Embryonic facial prominence (tissue), 1 donor: ENCODE measurements around the gene HSF5.

Experiments used
- DNase-seq: peaks from one replicate; pipeline ENCODE4 v3.0.0-alpha.2; 2016; ENCODE audit errors: extremely low spot score

The HSF5 gene, protein sequence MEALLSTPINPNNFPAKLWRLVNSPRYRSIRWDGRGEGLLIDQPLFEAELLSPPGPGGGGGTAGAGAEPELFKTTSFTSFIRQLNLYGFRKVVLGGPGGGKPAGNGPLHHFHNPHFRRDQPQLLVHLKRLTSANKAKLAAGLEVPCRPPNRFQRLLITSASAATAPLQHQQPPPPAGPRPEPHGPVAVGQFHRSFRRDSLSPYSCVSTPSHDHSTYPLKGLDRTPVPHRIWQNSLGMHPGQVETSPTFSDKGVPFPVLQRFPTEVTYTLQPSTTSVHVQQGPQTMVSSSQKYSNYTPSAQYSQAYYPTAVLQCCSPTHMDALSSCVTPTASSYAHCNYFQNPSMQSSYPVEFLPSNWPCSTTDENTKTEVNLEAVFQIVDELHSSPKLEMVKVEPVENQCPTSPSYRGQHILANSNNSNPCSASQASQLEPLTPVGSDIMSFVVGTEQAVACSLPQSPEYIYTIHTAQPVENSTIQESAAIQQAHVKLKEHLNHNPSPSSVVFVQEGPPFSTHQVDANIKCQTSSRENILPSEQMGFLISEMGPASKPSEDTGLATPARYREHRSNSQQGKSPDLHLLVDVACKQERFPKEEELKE

DNA sequence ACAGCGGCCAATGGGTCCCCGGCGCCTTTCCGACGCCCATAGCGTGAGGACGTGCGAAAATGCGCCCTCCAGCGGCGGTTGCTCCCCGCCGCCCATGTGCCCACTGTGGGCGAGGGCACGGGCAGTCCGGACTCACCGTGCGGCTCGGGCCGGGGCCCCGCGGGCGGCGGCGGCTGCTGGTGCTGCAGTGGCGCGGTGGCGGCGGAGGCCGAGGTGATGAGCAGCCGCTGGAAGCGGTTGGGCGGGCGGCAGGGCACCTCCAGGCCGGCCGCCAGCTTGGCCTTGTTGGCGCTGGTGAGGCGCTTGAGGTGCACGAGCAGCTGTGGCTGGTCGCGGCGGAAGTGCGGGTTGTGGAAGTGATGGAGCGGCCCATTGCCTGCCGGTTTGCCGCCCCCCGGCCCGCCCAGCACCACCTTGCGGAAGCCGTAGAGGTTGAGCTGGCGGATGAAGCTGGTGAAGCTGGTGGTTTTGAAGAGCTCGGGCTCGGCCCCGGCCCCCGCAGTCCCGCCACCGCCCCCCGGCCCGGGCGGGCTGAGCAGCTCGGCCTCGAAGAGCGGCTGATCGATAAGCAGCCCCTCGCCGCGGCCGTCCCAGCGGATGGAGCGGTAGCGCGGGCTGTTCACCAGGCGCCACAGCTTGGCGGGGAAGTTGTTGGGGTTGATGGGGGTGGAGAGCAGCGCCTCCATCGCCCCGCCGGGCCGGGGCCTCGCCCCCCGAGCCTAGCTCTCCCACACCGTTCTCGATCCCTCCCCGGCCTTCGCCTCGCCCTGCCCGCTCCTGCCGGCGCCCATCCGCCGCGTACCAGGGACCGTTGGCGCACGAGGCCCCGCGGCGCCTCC is at the start of gene HSF5:
Gene HSF5 (minus strand): TSS at position 820 of the 839 bp plus-strand sequence. CDS start 134 bp downstream, at position 686.
- DNase-seq, result no peak

DNA sequence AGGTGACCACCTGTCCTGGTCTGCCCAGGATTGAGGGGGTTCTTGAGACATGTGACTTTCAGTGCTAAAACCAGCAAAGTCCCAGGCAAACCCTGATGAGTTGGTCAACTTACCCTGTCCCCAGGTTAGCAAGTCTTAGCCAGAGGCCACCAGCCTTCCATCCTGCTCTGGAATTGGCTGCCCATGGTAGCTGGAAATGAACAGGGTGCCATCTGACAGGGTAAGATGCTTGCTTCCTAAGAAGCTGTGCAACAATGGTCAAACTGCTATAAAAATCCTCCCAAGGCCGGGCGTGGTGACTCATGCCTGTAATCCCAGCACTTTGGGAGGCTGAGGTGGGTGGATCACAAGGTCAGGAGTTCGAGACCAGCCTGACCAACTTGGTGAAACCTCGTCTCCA is 49.1 kb upstream of the HSF5 start:
- DNase-seq, result no peak

DNA sequence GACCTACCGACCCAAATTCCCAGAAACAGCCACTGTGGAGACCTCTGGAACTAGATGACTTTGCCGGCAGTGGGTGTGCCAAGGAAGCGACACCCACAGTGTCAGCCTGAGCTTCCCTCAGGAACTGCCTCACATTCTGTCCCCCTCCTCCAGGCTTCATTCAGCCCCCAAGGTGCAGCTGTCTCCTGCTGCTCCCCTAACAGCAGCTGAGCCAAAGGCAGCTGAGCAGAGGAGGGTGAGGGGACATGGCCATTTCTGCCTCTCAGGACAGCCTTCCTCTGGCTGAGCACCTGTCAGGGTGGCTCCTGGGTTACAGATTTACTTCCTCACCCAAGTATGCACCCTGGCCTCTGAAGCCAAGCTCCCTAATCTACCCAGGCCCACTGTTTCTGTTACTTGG is 48.3 kb upstream of the HSF5 start:
- no peak for DNase-seq

DNA sequence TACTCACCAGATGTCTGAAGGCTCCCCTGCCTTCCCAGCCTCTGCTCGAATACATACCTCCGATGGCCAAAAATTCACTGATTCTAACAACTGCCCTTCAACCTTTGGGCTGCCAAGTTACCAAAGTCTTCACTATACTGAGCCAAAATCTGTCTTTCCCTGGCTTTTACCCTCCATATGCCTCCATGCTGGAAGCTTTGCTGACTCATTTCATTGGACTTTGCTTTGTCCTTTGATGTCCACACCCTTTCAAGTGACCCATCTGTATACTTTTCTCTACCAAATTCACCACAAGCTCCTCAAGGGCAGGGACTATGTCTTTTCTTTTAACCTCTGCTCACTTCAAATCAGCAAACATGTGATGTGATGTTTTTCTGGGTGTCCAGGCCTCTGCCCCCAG is 47.2 kb upstream of the HSF5 start:
- DNase-seq, result no peak

DNA sequence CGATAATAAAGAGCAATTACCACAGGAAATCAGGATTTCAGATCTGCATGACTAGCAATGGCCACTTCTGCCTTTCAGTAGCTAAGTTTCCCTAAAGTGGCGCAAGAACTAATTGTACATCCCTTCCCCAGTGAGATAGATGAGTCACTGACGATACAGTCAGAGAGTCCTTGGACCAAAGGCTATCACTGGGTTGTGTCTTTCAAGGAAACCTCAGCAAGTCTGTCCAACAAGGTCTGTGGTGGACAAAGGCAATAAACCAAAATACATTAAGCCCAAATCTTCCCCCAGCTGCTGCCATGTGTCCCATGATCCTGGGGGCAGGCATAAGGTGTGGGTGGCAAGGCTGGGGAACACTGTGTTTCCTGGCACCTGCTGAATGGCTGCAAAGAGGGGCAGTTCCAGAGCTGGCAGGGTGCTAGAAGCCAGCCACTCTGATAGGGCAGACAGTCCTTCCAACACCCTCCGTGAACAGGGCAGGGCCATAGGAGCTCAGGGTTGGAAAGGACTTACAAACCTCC is 46.8 kb upstream of the HSF5 start:
- DNase-seq, result no peak

DNA sequence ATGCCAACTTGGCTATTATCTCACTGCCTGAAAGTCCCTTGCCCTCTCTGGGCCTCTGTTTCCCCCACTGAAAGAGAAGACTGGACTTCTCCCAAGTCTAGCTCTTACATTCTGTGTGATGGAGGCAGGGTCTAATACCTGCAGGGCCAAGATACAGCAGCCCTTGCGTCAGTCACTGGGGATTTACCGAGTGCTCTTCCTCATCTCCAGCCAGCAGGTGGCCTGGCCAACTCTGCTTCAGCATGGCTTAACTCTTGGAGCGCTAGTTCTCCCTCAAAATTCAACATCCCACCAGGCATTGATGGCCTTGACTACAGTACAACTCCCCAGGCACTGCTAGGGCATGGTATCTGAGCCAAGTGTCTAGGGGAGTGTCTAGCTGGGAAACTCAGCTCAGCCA is 46.1 kb upstream of the HSF5 start:
- no peak for DNase-seq

DNA sequence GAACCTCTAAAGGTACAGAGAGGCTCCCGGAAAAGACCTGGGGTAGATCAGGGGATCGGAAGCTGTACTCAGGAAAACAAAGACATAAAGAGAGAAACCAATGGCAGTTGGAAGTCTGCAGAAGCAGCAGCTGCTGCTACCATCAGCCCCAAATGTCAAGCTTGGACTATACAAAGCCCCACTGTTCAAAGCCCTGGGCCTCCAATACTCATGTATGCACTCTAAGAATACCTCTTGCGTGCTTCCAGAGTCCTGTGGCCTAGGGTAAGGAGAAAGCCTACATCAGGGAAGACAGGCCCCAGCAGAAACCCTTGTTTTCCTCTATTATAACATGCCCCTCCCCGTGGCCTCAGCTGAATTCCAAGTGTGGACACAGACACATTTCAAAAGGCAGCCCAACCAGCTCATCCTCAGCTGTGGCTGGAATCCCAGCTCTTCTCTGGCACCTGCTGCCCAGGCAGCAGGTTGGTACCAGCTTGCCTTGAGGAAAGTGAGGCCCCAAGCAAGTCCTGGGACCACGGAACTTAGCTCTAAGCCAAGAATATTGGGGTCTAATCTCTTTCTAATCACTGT is 45.5 kb upstream of the HSF5 start:
- no peak for DNase-seq

DNA sequence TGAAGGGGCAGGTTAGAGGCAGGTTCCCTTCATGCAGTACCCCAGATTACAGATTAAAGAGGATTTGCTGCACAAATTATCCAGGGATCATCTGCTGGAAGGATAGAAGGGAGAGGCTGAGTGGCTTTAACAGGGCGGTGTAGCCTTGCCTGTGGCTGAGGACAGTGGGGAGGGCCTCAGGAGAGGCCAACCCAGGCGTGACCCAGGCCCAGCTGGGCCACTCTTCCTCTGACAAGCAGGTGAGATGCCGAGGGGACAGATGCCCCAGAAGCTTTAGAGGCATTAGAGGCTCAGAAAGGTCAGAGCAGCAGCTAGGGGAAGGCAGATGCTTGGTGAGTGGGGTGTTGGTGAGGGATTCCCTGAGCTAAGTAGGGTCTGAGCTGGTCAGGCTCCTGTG is 44.3 kb upstream of the HSF5 start:
- no peak for DNase-seq

DNA sequence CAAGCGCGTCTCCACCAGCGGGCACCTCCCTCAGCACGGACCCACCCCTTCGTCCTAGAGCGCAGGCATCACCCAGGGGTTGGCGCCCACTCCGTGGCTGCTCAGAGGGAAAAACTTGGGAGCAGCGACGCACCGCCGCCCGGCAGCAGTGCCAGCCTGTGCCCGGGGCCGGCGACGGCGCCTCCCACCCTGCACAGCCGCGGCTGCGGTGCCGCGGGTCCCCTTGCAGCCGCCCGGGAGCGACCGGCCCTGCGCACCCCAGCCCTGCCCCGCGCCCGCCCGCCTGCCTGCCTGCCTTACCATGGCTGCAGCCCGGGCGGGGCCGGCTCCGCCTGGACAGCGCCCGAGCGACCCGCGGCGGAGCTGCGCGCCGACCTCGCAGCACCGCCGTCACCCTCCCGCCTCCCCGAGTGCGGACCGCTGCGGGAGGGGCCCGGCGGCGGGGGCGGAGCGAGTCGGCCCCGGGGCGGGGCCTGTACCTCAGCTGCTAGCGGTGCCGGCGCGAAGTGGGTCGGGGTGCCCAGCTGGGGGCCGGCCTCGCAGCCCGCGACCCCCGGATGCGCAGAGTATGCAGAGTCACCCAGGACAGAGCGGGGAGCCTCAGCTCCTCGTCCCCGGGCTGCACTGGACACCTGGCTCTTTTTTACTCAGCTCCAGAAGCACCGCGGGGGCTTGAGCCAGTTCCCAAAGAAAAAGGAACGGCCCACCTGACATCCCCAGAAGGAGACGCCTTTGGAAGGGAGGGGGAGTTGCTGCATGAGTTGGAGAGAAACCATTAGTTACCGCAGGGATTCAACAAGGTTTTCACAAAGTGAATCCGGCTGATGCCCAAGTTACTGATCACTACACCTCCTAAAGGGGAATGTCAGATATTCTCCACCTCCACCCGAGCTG is 43.7 kb upstream of the HSF5 start:
- no peak for DNase-seq

DNA sequence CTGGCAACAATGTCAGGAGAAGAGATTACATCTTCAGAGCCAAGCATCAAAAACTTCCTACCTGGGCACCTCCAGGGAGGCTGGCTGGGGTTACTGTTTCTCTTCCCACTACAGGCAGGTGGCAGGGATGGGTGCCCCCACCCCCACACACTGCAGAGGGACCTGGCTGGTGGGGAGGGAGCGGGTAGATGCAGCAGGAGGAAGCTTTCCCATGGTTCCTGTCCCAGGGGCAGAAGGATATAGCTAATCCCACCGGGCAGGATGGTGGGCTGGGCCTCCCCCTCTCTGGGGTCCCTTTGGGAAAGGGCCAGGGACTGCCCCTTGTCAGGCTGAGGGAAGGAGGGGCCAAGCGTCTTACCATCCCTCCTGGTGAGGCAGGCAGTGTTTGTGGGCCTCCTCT is 42.9 kb upstream of the HSF5 start:
- no peak for DNase-seq

DNA sequence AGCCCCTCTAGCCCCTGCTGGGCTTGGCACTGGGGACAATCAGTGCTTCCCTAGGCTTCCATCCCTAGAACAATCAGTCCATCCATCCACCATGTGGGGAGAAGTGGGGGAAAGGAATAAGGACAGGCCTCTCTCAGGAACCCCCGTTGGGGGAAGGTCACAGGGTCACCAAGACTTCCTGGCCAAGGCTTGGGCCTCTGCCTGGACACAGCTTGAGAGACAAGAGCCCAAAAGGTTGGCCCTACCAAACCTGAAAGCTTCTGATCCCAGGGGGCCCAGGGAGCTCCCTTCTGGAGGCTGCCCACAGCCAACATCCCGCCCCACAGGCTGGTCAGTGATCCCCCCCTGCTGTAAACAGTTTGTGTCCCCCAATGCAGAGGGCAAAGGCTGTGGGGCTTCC is 42.4 kb upstream of the HSF5 start:
- no peak for DNase-seq

DNA sequence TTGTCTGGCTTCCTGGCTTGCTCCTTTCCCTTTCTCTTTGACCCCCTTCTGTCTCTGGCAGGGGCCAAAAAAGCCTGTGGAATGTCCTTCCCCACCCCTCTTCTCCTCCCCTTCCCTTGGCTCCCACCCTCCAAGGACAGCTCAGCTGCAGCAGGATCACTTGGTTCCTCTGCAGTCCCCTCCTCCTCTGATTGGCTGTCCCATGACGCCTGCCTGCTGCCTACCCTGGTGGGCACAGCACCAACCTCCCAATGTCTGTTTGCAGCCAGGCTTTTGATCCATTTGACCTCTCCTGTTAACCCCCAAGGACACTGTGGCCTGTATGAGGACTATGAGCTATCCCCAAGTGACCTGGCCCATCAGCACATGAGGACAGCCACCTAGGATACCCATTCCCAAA is 41.1 kb upstream of the HSF5 start:
- DNase-seq, result no peak

DNA sequence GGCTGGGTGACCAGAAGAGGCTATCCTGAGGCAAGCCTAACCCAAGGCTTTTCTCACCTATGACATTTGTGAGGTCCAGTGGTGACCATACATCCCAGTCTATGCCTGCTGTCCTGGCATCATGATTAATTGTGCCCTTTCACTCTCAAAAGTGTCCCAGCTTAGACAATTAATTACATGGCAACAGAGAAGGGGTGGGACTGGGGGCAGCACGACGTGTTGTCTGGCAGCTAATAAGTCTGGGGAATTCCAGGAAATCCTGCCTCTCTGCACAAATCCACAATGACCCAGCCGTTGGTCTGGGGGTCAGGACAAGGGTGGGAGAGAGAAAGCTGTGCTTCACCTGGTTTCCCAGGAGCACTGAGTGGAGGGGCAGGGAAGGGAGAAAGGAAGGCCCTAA is 40.2 kb upstream of the HSF5 start:
- no peak for DNase-seq

DNA sequence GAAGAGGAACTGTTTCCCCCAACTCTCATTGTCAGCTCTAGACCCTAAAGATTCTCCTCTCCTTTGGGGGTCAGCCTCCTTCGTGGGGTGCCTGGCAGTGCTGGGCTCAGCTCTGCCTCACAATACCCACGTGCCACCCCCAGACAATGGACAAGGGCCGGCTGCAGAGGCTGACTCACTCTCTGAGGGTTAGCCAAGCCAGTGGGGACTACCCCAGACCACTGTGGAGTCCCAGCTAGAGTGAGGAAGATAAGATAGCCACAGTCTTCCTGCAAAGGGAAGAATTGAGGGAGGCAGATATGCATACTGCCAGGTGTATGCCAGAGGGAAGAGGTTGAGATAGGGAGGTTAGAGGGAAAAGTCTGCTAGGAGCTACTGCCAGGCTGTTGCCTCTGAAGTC is 39.7 kb upstream of the HSF5 start:
- no peak for DNase-seq

DNA sequence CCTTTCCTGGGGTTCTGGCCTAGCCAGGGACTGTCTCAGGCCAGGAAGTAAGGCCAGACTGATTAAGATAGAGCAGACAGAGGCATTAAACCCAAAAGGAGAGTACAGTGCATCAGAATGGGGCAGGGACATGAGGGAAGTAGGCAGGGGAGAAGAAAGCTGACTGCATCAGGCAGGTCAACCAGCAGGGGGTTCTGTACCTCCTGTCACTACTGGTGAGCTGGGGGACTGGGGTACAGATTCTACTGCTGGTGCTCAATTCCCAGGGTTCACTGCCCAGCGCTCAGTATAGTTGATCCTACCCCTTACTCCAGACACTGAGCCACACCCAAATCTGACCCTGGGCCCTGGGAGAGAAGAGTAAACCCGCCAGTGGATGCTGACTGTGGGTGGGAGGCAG is 39.1 kb upstream of the HSF5 start:
- no peak for DNase-seq

DNA sequence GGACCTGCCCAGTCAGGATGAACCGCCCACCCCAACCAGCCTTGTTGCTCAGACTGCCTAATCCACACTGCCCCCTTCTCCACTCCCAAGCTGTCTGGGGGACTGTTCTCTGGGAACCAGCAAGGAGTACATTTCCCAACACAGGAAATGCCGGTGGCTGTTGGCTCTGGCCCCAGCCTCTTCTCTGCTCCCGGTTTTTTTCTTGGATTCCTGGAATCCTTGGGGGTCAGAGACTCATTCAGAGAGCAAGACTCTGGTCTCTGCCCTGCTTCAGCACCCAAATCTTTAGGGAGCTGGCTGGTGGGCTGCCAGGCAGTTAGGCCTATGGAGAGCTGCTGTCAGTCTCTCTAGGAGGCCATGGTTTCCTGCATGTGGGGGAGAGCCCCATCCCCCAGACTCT is 37.0 kb upstream of the HSF5 start:
- no peak for DNase-seq

DNA sequence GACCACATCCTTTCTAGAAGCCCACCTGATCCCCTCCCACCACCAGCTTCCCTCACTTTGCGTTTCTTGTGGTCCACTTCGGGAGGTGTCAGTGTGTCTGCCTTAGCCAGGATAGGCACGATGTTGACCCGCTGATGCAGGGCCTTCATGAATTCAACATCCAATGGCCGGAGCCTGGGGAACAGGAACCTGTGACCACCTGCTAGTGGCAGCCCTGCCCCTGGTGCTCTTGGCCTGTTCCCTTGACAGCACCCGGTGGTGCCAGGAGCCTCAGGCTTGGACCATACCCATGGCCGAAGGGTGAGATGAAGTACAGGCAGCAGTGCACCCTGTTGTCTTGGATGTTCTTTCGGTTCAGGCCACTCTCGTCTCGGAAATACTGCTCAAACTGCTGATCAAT is 33.5 kb upstream of the HSF5 start:
- DNase-seq, result no peak

DNA sequence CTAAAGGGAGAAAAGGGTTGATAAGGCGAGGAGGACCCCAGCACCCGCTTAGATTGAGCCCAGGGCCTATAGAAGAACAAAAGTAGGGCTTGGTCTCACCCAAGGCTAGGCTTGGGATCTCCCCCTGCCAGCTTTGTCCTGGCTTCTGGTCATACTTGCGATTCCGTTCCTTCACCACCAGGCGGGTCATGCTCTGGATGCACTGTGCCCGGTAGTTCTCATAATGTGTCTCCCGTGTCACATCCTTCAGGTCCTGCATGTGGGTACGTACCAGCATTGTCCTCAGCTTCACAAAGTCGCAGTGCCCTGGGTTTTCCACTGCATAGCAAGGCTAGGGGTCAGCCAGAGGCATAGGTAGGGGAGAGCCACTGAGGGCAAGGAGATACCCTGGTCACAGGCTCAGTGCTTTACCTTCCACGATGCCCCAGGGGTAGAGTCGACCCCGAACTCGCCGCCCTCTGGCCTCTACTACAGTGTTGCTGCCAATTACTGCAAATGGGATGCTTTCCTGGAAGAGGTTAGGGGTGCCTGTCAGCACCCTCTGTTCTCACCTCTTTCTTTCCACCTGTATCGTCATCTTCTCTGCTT is 32.7 kb upstream of the HSF5 start:
- DNase-seq, result no peak

DNA sequence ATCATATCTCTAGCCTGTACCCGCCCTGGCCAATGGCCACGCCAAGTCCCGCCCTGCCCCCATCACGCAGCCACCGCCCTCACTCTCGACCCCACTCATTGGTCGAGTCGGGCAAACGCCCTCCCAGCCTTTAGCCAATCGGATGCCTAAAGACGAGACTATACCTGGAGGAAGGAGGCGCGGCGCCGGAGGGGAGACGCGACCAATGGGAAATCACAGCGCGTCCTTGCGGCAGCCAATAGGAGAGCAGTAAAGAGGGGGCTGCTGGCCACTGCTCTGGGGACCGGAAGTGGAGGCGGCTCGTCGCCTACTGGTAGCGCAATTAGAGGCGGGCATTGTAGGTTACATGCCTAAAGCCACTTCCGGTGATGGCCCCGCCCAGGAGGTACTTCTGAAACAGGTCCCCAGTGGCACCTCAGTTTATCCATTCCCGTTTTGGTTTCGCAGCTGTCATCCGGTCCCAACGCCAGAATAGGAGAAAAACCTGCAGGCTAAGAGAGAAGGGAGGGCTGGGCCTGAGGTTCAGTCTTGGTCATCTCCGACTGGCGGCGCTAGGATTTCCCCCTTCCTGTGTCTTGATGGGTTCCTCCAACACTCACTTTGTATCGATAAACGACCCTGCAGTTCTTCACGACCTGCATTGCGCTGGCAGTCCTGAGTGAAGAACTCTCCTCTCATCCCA is 29.9 kb upstream of the HSF5 start:
- DNase-seq, result peak; percentile 99

DNA sequence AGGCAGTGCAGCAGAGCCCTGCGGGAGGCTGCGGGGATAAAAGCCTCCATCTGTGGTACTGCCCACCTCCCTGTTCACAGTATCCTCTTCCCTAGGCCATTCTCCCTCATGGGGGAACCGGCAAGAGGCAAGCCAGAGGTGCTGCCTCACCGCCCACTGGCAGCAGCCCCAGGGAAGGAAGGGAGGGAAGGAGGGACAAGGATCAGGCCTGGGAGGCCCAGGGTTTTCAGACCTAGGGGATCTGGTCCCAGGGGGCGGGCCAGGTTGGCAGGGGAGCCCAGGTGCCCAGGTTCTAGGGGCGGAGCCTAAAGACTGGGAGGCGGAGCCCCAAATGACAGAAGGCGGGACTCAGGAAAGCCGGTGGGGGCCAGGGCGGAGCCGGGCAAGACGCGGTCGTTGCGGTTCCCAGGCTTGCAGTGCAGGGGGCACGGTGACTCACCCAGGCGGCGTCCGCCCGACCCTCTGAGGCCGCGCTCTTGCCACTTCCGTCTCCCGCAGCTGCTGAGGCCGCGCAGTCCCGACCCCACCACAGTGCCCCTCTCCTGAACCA is 29.2 kb upstream of the HSF5 start:
- DNase-seq, result no peak
